Activated B cell treated with CpG ODN at 0.5 μM for 24 hours (primary cell): ENCODE data around the gene DCST2. TPM values are rescaled to one million over a fixed set of nuclear protein-coding genes. Genes with fewer than 3 reads are reported as not detected.
A peak's percentile ranks its signal among the peaks of the same experiment; 100 is the strongest.

Experiments used
- ATAC-seq: fragments of 200-7000 bp; cut with Tn5 transposase; one replicate; pipeline ENCODE4 v1.10.0; 2021; ENCODE audit warnings: low read depth, mild to moderate bottlenecking, moderate library complexity
- CTCF ChIA-PET: fragments of 350-600 bp; sonication (Branson Sonifier 250); formaldehyde crosslinking; loops from one replicate; lab custom pipeline; 2021; ENCODE audit warnings: antibody characterized with exemption; lab: Charles Lee
- POLR2A ChIA-PET: fragments of 350-600 bp; sonication (Branson Sonifier 250); formaldehyde crosslinking; loops from one replicate; lab custom pipeline; 2021; ENCODE audit warnings: antibody characterized with exemption; lab: Charles Lee
- DNase-seq: peaks from one replicate; pipeline ENCODE4 v3.0.0; 2022
- H3K27ac Mint-ChIP-seq: one replicate; pipeline ENCODE4 v1.8.0; 2020; ENCODE audit warnings: mixed read lengths
- H3K27me3 Mint-ChIP-seq: one replicate; pipeline ENCODE4 v1.8.0; 2021; ENCODE audit warnings: mixed read lengths
- H3K36me3 Mint-ChIP-seq: one replicate; pipeline ENCODE4 v1.8.0; 2021; ENCODE audit warnings: low read depth, mixed read lengths
- H3K4me1 Mint-ChIP-seq: one replicate; pipeline ENCODE4 v1.8.0; 2021; ENCODE audit warnings: mixed read lengths
- H3K4me3 Mint-ChIP-seq: one replicate; pipeline ENCODE4 v1.8.0; 2020; ENCODE audit warnings: mild to moderate bottlenecking, mixed read lengths
- H3K9me3 Mint-ChIP-seq: one replicate; pipeline ENCODE4 v1.8.0; 2020; ENCODE audit warnings: mixed read lengths
- CTCF ChIP-seq: fragments of 200-600 bp; IDR thresholded peaks from one replicate; pipeline ENCODE4 v1.8.0; 2022; ENCODE audit warnings: antibody characterized with exemption, mild to moderate bottlenecking
- intact Hi-C: fragments of 100-400 bp; cut with micrococcal nuclease; formaldehyde crosslinking; loops from one replicate; pipeline ENCODE4 v1.15.1; 2024
- total RNA-seq: library from RNA; stranded (reverse); gene quantifications from 2 replicates; pipeline ENCODE4 v1.2.3, GENCODE V29; 2022

The DCST2 gene
- total RNA-seq, 1 donor from 2014 or later: 1.0 TPM

- ChIA-PET CTCF (interaction anchor here (9.2 kb wide), 1 partner anchor 12 kb away, joined by 101 read pairs; no protein-coding TSS in a partner anchor), POLR2A (interaction anchor here (0.6 kb wide), 1 partner anchor 449 kb away, joined by 5 read pairs; no protein-coding TSS in a partner anchor)
- peaks cover 7% of the 10 kb centered on the region for H3K36me3 Mint-ChIP-seq
- TF ChIP-seq CTCF: no peak
- intact Hi-C loops: no loop called here
- DNase-seq (no peak), ATAC-seq (no peak)
- H3K4me3 Mint-ChIP-seq: no peak overlapping the region
- H3K27me3 Mint-ChIP-seq: no peaks in the 10 kb centered on the region
- H3K27ac Mint-ChIP-seq: no peak overlapping the region
- H3K9me3 Mint-ChIP-seq: no peaks in the 10 kb centered on the region
- peaks cover 21% of the 10 kb centered on the region for H3K4me1 Mint-ChIP-seq
These were observed 23.5 kb upstream of the DCST2 start for GRCh38 chr1:155057104-155057503.

GRCh38 chr1:155053531-155054105 is 20.0 kb upstream of the DCST2 start:
- POLR2A ChIA-PET: interaction anchor here (0.6 to 0.8 kb wide), 2 partner anchors 47 to 80 kb away, joined by 4 read pairs; no protein-coding TSS in a partner anchor

GRCh38 chr1:155052439-155053395 is 19.1 kb upstream of the DCST2 start:
- no peak overlapping the region for H3K27ac Mint-ChIP-seq
- intact Hi-C loops: loop anchor here (2.0 kb wide), 1 partner anchor 36 kb away; no protein-coding TSS in a partner anchor
- ChIA-PET CTCF (interaction anchor here (1.5 to 3.1 kb wide), 4 partner anchors 8 to 39 kb away, joined by 4 to 37 read pairs (median 6); partner anchors contain the start of gene EFNA4), POLR2A (interaction anchor here (0.6 to 1.1 kb wide), 5 partner anchors 18 to 79 kb away, joined by 3 to 4 read pairs (median 3); partner anchors contain the start of gene FLAD1)
- H3K4me1 Mint-ChIP-seq: peaks cover 22% of the 10 kb centered on the region
- DNase-seq: peak; percentile 26
- ATAC-seq: no peak
- H3K4me3 Mint-ChIP-seq: peak overlapping the region; percentile 79
- H3K9me3 Mint-ChIP-seq: no peaks in the 10 kb centered on the region
- H3K27me3 Mint-ChIP-seq: no peaks in the 10 kb centered on the region
- TF ChIP-seq CTCF: no peak
- H3K36me3 Mint-ChIP-seq: peaks cover 6% of the 10 kb centered on the region

More at GRCh38 chr1:155053531-155054105, 20.0 kb upstream of the DCST2 start:
- H3K4me1 Mint-ChIP-seq: peaks cover 22% of the 10 kb centered on the region
- intact Hi-C loops: loop anchor here (2.0 kb wide), 1 partner anchor 37 kb away; no protein-coding TSS in a partner anchor
- H3K27ac Mint-ChIP-seq: no peak overlapping the region
- H3K36me3 Mint-ChIP-seq: peaks cover 7% of the 10 kb centered on the region
- no peaks in the 10 kb centered on the region for H3K9me3 Mint-ChIP-seq
- no peak for TF ChIP-seq CTCF
- DNase-seq (no peak), ATAC-seq (no peak)
- no peak overlapping the region for H3K4me3 Mint-ChIP-seq
- CTCF ChIA-PET: interaction anchor here (1.1 to 2.5 kb wide), 4 partner anchors 10 to 38 kb away, joined by 3 to 9 read pairs (median 4); no protein-coding TSS in a partner anchor
- no peaks in the 10 kb centered on the region for H3K27me3 Mint-ChIP-seq

- Mint-ChIP-seq H3K9me3 (no peaks in the 10 kb centered on the region), H3K4me1 (peaks cover 22% of the 10 kb centered on the region), H3K36me3 (peaks cover 2% of the 10 kb centered on the region), H3K4me3 (peak overlapping the region; percentile 79), H3K27ac (no peak overlapping the region), H3K27me3 (no peaks in the 10 kb centered on the region)
- DNase-seq: no peak
- TF ChIP-seq CTCF: no peak
- intact Hi-C loops: loop anchor here (1.0 to 2.0 kb wide), 6 partner anchors 9 to 121 kb away; partner anchors contain the start of genes KRTCAP2, PYGO2, TRIM46 and ZBTB7B
- ATAC-seq: peak; percentile 26
- POLR2A ChIA-PET: interaction anchor here (0.8 to 1.6 kb wide), 7 partner anchors 10 to 91 kb away, joined by 3 to 12 read pairs (median 5); partner anchors contain the start of gene FLAD1
- CTCF ChIA-PET: interaction anchor here (1.0 to 3.1 kb wide), 8 partner anchors 9 to 492 kb away, joined by 3 to 37 read pairs (median 4); partner anchors contain the start of genes EFNA4 and PYGO2
These were observed 18.3 kb upstream of the DCST2 start for GRCh38 chr1:155051777-155052398.
